ENCODE results near the gene MIAT.

MIAT gene

GRCh38 chr22:26660356-26660755, 3.0 kb downstream of the MIAT start:
- H3K27me3 ChIP-seq (ENCODE audit: insufficient read depth, low read depth) = no peaks in the 10 kb centered on the region
- no peaks in the 10 kb centered on the region for H4K20me1 ChIP-seq (ENCODE audit: insufficient read depth)
- peak overlapping the region; percentile 2; the same call in 1 of the 2 replicates for H3K4me2 ChIP-seq
- TF ChIP-seq CTCF (conservative IDR thresholded peaks at IDR 0.05; ENCODE audit: low read depth, low read length) = no peak
- no peaks in the 10 kb centered on the region; the same call in 1 of the 2 replicates for H3K36me3 ChIP-seq (ENCODE audit: insufficient read depth)
- H3K4me3 ChIP-seq (IDR thresholded peaks at IDR 0.05; ENCODE audit: insufficient read depth, low read depth, low read length) = no peak overlapping the region
- no peak overlapping the region for H2AFZ ChIP-seq (ENCODE audit: low read depth)
- H3K4me1 ChIP-seq (ENCODE audit: low read depth, poor library complexity, severe bottlenecking) = peaks cover 68% of the 10 kb centered on the region
- peaks cover 61% of the 10 kb centered on the region for H3K79me2 ChIP-seq (ENCODE audit: insufficient read depth, low read depth)
- no peak overlapping the region for H3K9ac ChIP-seq
- no peak overlapping the region; the same call in 1 of the 2 replicates for H3K27ac ChIP-seq

- no peak overlapping the region for H3K9ac ChIP-seq
- H3K4me2 ChIP-seq = peak overlapping the region; percentile 2; the same call in 1 of the 2 replicates
- no peaks in the 10 kb centered on the region; the same call in 1 of the 2 replicates for H3K36me3 ChIP-seq (ENCODE audit: insufficient read depth)
- H4K20me1 ChIP-seq (ENCODE audit: insufficient read depth) = no peaks in the 10 kb centered on the region
- H3K4me1 ChIP-seq (ENCODE audit: low read depth, poor library complexity, severe bottlenecking) = peaks cover 75% of the 10 kb centered on the region
- TF ChIP-seq CTCF (conservative IDR thresholded peaks at IDR 0.05; ENCODE audit: low read depth, low read length) = no peak
- H3K27ac ChIP-seq = peak overlapping the region; percentile 11; the same call in 1 of the 2 replicates
- no peak overlapping the region for H2AFZ ChIP-seq (ENCODE audit: low read depth)
- peaks cover 63% of the 10 kb centered on the region for H3K79me2 ChIP-seq (ENCODE audit: insufficient read depth, low read depth)
- no peaks in the 10 kb centered on the region for H3K27me3 ChIP-seq (ENCODE audit: insufficient read depth, low read depth)
- H3K4me3 ChIP-seq (IDR thresholded peaks at IDR 0.05; ENCODE audit: insufficient read depth, low read depth, low read length) = no peak overlapping the region
Observed at GRCh38 chr22:26660961-26661578, 3.7 kb downstream of the MIAT start.

- H3K79me2 ChIP-seq (ENCODE audit: insufficient read depth, low read depth) = peaks cover 67% of the 10 kb centered on the region
- H2AFZ ChIP-seq (ENCODE audit: low read depth) = no peak overlapping the region
- H3K27me3 ChIP-seq (ENCODE audit: insufficient read depth, low read depth) = no peaks in the 10 kb centered on the region
- no peak overlapping the region for H3K9ac ChIP-seq
- H4K20me1 ChIP-seq (ENCODE audit: insufficient read depth) = no peaks in the 10 kb centered on the region
- no peak overlapping the region for H3K27ac ChIP-seq
- no peaks in the 10 kb centered on the region; the same call in 1 of the 2 replicates for H3K36me3 ChIP-seq (ENCODE audit: insufficient read depth)
- no peak overlapping the region for H3K4me3 ChIP-seq (IDR thresholded peaks at IDR 0.05; ENCODE audit: insufficient read depth, low read depth, low read length)
- H3K4me1 ChIP-seq (ENCODE audit: low read depth, poor library complexity, severe bottlenecking) = peaks cover 74% of the 10 kb centered on the region
- TF ChIP-seq CTCF (conservative IDR thresholded peaks at IDR 0.05; ENCODE audit: low read depth, low read length) = no peak
- H3K4me2 ChIP-seq = no peak overlapping the region
Observed at GRCh38 chr22:26662160-26662559, 4.8 kb downstream of the MIAT start.

GRCh38 chr22:26663374-26663923, 6.1 kb downstream of the MIAT start:
- H4K20me1 ChIP-seq (ENCODE audit: insufficient read depth) = no peaks in the 10 kb centered on the region
- H3K4me2 ChIP-seq = peak overlapping the region; percentile 28; the same call in 1 of the 2 replicates
- H3K4me3 ChIP-seq (IDR thresholded peaks at IDR 0.05; ENCODE audit: insufficient read depth, low read depth, low read length) = no peak overlapping the region
- H3K79me2 ChIP-seq (ENCODE audit: insufficient read depth, low read depth) = peaks cover 55% of the 10 kb centered on the region
- no peak overlapping the region for H2AFZ ChIP-seq (ENCODE audit: low read depth)
- H3K36me3 ChIP-seq (ENCODE audit: insufficient read depth) = no peaks in the 10 kb centered on the region; the same call in 1 of the 2 replicates
- H3K9ac ChIP-seq = no peak overlapping the region
- no peak for TF ChIP-seq CTCF (conservative IDR thresholded peaks at IDR 0.05; ENCODE audit: low read depth, low read length)
- no peaks in the 10 kb centered on the region for H3K27me3 ChIP-seq (ENCODE audit: insufficient read depth, low read depth)
- peak overlapping the region; percentile 32; the same call in 1 of the 2 replicates for H3K27ac ChIP-seq
- peaks cover 86% of the 10 kb centered on the region for H3K4me1 ChIP-seq (ENCODE audit: low read depth, poor library complexity, severe bottlenecking)
